GM19240 (cell line): ENCODE measurements around the gene PDILT.

Source experiments
- DNase-seq: peaks from one replicate; pipeline ENCODE4 v3.0.0; 2011; ENCODE audit warnings: low spot score; ENCODE audit not compliant: insufficient read length

Gene PDILT

DNA sequence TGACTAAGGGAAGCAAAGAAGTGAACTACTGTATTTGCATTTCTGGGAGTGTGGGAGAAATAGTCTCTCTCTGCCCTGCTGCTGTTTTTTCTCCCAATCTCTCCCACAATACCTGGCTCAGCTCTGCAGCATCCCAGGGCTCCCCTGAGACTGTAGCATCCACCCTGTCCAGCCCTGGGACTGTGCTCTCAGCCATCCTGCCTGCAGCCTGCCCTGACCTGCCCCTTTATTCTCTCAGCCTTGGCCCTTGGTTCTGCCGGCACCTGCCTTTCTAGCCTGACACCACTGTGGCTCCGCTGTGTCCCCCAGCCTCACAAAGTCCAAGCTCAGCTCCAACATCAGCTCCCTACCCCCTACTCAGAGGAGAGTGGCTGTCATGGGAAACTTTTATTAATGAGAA, 1.9 kb downstream of the PDILT start:
- no peak for DNase-seq

DNA sequence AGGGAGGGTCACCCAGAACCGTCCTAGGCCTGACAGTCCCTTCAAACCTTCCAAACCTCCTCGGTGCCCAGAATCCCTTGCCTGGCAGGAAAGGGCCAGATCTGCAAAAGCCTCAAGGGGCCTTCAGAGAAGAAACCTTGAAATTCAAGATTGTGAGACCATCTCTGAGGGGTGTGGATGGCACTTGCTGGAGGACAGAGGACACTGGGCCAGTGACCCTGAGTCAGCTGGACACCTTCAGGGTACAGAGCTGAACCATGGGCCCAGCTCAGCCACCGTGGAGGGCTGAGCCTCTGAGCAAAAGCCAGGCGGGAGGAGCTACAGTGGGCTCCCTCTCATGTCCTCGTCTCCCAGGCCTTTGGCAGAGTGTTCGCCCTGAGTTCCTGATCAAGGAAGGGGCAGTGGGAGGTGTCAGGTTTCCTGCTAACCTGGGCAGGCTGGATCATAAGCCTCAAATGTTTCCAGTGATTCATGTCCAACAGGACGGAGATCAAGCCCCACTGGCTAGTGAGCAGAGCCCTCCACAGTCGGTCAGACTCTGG, 3.0 kb downstream of the PDILT start:
- DNase-seq = no peak

DNA sequence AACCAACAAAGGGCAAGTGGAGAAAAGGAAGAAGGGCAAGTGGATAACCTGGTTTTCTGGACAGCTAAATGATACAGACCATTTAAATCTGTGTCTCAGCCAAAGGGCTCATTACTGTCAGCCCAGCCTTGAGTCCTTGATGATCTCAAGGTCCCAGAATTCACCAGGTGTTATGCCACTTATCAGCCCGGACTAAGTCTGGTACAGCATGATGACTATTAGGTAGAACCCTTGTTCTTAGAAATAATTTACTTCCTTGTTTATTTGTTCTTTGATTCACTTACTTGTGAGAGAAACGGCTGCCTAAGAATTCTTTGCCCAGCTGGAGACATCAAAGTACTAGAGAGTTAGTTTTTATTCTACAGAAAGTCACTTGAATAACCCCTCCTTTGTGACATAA, 3.5 kb downstream of the PDILT start:
- no peak for DNase-seq

GRCh38 chr16:20399185-20399584, 5.4 kb downstream of the PDILT start:
- no peak for DNase-seq

DNA sequence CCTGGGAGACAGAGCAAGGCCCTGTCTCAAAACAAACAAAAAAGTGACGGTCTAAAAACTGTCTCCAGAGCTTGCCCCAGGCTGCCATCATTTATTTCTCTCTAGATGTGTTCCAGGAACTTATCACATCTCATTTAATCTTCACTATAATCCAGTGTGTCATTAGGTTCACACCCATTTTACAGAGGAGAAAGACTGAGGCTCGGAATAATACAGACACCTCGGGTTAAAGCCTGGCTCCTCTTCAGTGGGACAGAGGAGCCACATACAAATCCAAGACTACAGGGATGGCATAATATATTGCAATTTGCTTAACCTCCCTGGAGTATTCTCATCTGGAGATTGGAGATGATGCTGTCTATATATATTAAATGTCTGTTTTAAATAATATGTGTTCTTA, 5.9 kb downstream of the PDILT start:
- DNase-seq = no peak

- DNase-seq = no peak
Measured at GRCh38 chr16:20397468-20398074, 7.0 kb downstream of the PDILT start.

DNA sequence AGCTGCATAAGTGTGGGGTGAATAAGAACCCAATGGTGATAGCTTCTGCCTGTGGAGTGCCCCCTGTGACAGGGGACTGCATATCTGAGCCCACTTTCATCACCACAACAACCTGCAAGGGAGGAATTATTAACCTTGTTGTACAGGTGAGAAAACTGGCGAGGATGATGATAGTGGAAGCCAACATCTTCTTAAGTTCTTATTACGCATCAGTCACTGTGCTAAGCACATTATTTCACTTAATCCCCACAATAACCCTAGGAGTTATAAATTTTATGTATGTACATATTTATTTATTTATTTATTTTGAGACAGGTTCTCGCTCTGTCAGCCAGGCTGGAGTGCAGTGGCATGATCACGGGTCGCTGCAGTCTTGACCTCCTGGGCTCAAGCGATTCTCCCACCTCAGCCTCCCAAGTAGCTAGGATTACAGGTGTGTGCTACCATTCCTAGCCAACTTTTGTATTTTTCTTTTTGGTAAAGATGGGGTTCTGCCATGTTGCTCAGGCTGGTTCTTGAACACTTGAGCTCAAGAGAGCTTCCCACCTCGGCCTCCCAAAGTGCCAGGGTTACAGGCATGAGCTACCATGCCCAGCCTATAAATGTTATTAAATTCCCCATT, 7.6 kb downstream of the PDILT start:
- DNase-seq = no peak

GRCh38 chr16:20395946-20396345, 8.6 kb downstream of the PDILT start:
- no peak for DNase-seq

GRCh38 chr16:20393801-20394577, 10.5 kb downstream of the PDILT start:
- no peak for DNase-seq

DNA sequence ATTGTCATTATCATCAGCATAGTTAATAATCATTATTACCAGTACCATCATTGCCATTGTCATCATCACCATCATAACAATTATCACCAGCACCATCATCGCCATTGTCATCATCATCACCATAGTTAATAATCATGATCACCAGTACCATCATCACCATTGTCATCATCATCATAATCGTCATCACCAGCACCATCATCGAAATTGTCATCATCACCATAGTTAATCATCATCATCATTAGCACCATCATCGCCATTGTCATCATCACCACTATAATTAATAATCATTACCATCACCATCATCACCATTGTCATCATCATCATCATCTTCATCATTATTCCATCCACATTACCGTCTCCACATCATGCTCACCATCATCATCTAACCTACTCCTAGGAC, 13.5 kb downstream of the PDILT start:
- DNase-seq = no peak

- DNase-seq = no peak
Measured at GRCh38 chr16:20388854-20389253, 15.7 kb downstream of the PDILT start.

DNA sequence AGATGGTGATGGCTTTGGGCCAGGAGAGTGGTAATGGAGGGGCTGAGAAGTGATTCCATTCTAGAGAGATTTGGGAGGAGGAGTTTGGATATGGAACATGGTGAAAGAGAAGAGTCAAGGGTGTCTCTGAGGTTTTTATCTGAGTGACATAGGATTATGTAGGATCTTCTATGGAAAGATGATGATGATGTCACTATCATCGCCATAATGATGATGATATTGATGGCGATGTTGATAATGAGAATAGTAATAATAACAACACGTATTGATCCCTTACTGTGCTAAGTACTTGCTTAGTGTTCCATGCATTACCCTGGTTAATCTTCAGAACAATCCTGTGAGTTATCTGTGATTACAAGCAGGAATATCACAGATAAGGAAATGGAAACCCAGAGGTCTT, 16.6 kb downstream of the PDILT start:
- no peak for DNase-seq

- peak; percentile 30 for DNase-seq
Measured at GRCh38 chr16:20385844-20386832, 18.4 kb downstream of the PDILT start.

DNA sequence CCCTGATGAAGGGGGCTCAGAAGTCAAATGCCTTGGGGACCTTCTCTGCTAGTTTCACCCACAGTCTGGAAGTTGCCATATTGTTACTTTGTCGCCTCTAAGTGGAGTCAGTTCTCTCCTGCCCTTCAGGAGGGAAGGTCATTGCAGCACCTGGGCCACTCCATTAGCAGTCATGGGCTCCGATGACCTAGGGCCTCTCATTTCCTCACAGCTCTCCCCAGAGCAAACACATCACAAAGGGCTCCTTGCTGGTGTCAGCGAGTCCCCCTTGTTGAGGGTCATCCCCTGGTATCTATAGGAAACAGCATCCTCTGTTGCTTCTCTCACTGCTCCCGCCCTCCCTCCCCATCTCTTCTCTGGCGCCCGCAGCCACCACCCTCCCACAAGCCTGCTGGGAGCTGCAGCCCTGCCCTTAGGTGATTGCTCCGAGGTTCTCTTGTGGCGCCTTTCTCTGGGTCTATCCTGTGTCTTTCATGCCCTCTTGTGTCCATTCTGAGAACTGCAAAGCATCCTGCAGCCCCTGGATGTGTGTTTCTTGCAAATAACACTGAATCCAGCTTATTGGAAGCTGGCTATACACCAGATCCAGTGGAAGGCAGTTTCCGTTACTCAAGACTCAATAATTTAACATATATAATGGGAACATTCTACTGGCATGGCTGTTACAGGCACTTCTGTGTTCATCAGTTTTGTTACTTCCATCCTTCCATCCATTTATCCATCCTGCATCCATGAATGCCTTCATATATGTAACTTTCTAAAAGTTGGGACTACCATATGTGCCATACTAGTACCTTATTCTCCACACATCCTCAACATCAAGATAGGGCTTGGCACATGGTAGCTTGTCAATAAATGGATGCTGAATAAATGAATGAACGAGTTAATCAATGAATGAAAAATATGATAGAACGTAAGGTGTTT, 21.2 kb downstream of the PDILT start:
- peak; percentile 45 for DNase-seq

- DNase-seq = no peak
Measured at GRCh38 chr16:20382202-20382948, 22.2 kb downstream of the PDILT start.

DNA sequence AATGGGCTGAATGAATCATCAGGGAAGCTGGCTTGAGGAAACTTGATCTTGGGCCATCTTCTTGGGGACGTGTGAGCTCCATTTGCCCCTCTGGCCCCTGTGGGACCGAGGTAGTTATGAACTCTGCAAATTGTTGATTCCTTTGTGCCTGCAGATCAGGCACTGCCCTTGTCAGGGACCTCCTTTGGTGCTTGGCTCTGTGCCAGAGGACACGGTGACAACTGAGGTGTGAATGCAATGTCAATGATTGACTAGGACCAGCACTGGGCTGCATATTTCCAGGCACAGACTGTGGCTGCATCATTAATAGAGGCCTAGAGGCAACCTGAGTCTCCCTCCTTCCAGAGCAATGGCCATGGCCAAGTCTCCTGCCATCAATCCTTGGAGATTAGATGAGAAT, 23.8 kb downstream of the PDILT start:
- DNase-seq = no peak

DNA sequence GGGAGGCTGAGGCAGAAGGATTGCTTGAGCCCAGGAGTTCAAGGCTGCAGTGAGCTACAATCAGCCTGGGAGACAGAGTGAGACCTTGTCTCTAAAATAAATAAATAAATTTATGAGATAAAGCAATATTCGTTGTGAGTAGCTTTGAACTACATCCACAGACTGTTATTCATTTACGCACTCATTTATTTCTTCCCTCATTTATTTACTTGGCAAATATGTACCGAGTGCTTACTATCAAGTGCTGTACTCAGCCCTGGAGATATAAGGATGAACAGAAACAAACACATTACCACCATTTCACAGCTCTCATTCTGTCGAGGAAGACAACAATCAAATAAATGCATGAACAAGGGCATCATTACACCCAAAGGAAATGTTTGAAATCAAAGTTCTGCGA, 27.4 kb downstream of the PDILT start:
- DNase-seq = no peak

GRCh38 chr16:20372701-20373100, 31.8 kb downstream of the PDILT start:
- no peak for DNase-seq

- DNase-seq = no peak
Measured at GRCh38 chr16:20369452-20370054, 35.0 kb downstream of the PDILT start.
